Measurements from ENCODE around the gene NYAP2. TPM values are rescaled to one million over a fixed set of nuclear protein-coding genes. Genes with fewer than 3 reads are reported as not detected.

The NYAP2 gene
- 1 to 10 TPM in 6 of 8 experiments, under 1 TPM in 2; 0.13 to 9.2 (median 3.4) TPM for total RNA-seq

GRCh38 chr2:225399504-225399903, at the start of gene NYAP2:
Gene NYAP2, plus strand, starts transcription at chr2:225399710. Its CDS starts 9,171 bp downstream, at chr2:225408881.
- H3K4me1 ChIP-seq (replicated peaks in 1 of 2) = peaks cover 14 to 18% of the 10 kb centered on the region in 2 donors
- WGBS, 10 experiments = 0 to 67% (median 29%) methylated on average over 1 to 5 of the region's 5 CpGs; no CpG with 5 or more reads in 1 of the 10 experiments
- in situ Hi-C loops (cut with MboI; ENCODE audit: low pct_unique_long_range_greater_than_20kb in 2 of 9, low sequenced_read_pairs in 9 of 9, unreplicated experiment in 9 of 9) = no loop called here
- peak in 5 of 8 experiments; percentile 82 to 85 (median 84) for ATAC-seq (replicated peaks in 6 of 8)
- H3K27ac ChIP-seq = peak within 1 kb of the TSS; percentile 87 to 93
- H3K4me3 ChIP-seq = peak within 1 kb of the TSS; percentile 29 to 39 (median 35)

GRCh38 chr2:225353579-225354085, 45.9 kb upstream of the NYAP2 start:
- in situ Hi-C loops (cut with MboI; ENCODE audit: low pct_unique_long_range_greater_than_20kb in 2 of 9, low sequenced_read_pairs in 9 of 9, unreplicated experiment in 9 of 9) = no loop called here
- ATAC-seq (replicated peaks in 6 of 8) = no peak
- H3K27ac ChIP-seq = no peak overlapping the region
- H3K4me1 ChIP-seq (replicated peaks in 1 of 2) = peaks cover 4 to 30% of the 10 kb centered on the region in 2 donors
- WGBS, 10 experiments = 0 to 89% (median 67%) methylated on average over 1 of the region's 1 CpG; no CpG with 5 or more reads in 3 of the 10 experiments
- H3K4me3 ChIP-seq = no peak overlapping the region

- Histone ChIP-seq H3K27ac (no peak overlapping the region), H3K4me1 (replicated peaks in 1 of 2) (peaks cover 4 to 30% of the 10 kb centered on the region in 2 donors), H3K4me3 (no peak overlapping the region)
- ATAC-seq (replicated peaks in 6 of 8) = peak; percentile 87 to 97 (median 95)
- in situ Hi-C loops (cut with MboI; ENCODE audit: low pct_unique_long_range_greater_than_20kb in 2 of 9, low sequenced_read_pairs in 9 of 9, unreplicated experiment in 9 of 9) = no loop called here
- WGBS, 10 experiments = 0 to 20% (median 0%) methylated on average over 1 to 3 of the region's 3 CpGs; no CpG with 5 or more reads in 1 of the 10 experiments
Observed at GRCh38 chr2:225354281-225354774, 45.2 kb upstream of the NYAP2 start.

GRCh38 chr2:225355788-225356187, 43.7 kb upstream of the NYAP2 start:
- WGBS, 10 experiments = 6 to 83% (median 59%) methylated on average over 1 to 3 of the region's 3 CpGs; no CpG with 5 or more reads in 1 of the 10 experiments
- peak in 1 of 8 experiments; percentile 31 for ATAC-seq (replicated peaks in 6 of 8)
- in situ Hi-C loops (cut with MboI; ENCODE audit: low pct_unique_long_range_greater_than_20kb in 2 of 9, low sequenced_read_pairs in 9 of 9, unreplicated experiment in 9 of 9) = no loop called here
- no peak overlapping the region for H3K4me3 ChIP-seq
- no peak overlapping the region for H3K27ac ChIP-seq
- H3K4me1 ChIP-seq (replicated peaks in 1 of 2) = peaks cover 4 to 30% of the 10 kb centered on the region in 2 donors

- Histone ChIP-seq H3K4me1 (replicated peaks in 1 of 2) (no peaks in the 10 kb centered on the region), H3K27ac (no peak overlapping the region), H3K4me3 (no peak overlapping the region)
- in situ Hi-C loops (cut with MboI; ENCODE audit: low pct_unique_long_range_greater_than_20kb in 2 of 9, low sequenced_read_pairs in 9 of 9, unreplicated experiment in 9 of 9) = no loop called here
- ATAC-seq (replicated peaks in 6 of 8) = no peak
Observed at GRCh38 chr2:225366731-225367130, 32.8 kb upstream of the NYAP2 start.

DNA sequence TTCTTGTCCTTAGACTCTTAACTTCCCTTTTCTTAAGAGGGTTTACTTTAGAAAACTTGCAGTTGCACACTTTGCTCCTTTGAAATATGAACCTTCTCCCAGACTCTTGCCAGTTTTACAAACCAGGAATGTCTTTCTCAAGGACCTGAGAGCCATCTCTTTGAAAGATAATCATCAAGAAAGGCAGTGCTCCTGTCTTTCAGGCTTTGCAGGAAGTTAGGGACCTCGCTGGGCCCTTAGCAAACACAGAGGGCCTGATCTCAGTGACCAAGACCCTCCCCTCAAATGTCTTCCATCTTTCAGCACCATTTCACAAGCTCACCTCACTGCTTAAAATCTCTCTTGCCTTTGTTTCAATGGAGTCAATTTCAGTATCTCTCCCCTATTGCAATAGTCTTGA, 32.0 kb upstream of the NYAP2 start:
- Histone ChIP-seq H3K4me1 (replicated peaks in 1 of 2) (no peaks in the 10 kb centered on the region), H3K27ac (no peak overlapping the region), H3K4me3 (no peak overlapping the region)
- in situ Hi-C loops (cut with MboI; ENCODE audit: low pct_unique_long_range_greater_than_20kb in 2 of 9, low sequenced_read_pairs in 9 of 9, unreplicated experiment in 9 of 9) = no loop called here
- ATAC-seq (replicated peaks in 6 of 8) = no peak
- WGBS, 10 experiments = 0 to 100% (median 60%) methylated on average over 1 of the region's 1 CpG; no CpG with 5 or more reads in 4 of the 10 experiments

DNA sequence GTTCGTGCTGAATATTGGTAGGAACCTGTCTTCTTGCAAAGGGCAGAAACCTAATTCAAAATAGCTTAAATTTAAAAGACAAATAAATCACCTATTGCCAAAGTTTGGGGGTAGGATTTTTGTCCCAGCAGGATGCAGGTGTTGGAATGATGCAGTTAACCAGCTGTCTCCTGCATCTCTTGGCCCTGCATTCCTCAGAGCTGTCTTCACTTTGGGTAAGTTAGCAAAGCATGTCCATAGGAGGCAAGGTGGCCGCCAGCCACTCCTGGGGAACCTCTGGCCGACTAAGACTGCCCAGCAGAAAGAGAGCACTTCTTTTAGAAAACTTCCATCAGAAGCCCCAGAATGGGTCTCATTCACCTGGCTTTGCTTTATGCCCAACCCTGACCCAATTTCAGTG, 20.5 kb upstream of the NYAP2 start:
- no peak for ATAC-seq (replicated peaks in 6 of 8)
- Histone ChIP-seq H3K4me1 (replicated peaks in 1 of 2) (peaks cover 2 to 24% of the 10 kb centered on the region in 2 donors), H3K27ac (no peak overlapping the region), H3K4me3 (no peak overlapping the region)
- WGBS, 10 experiments = 0 to 100% (median 48%) methylated on average over 1 to 3 of the region's 3 CpGs; no CpG with 5 or more reads in 2 of the 10 experiments
- in situ Hi-C loops (cut with MboI; ENCODE audit: low pct_unique_long_range_greater_than_20kb in 2 of 9, low sequenced_read_pairs in 9 of 9, unreplicated experiment in 9 of 9) = no loop called here

- H3K4me1 ChIP-seq (replicated peaks in 1 of 2) = peaks cover 2 to 17% of the 10 kb centered on the region in 2 donors
- in situ Hi-C loops (cut with MboI; ENCODE audit: low pct_unique_long_range_greater_than_20kb in 2 of 9, low sequenced_read_pairs in 9 of 9, unreplicated experiment in 9 of 9) = no loop called here
- no peak overlapping the region for H3K27ac ChIP-seq
- WGBS, 10 experiments = 0 to 100% (median 86%) methylated on average over 1 to 6 of the region's 6 CpGs; no CpG with 5 or more reads in 1 of the 10 experiments
- no peak for ATAC-seq (replicated peaks in 6 of 8)
- H3K4me3 ChIP-seq = no peak overlapping the region
Observed at GRCh38 chr2:225379856-225380255, 19.7 kb upstream of the NYAP2 start.

DNA sequence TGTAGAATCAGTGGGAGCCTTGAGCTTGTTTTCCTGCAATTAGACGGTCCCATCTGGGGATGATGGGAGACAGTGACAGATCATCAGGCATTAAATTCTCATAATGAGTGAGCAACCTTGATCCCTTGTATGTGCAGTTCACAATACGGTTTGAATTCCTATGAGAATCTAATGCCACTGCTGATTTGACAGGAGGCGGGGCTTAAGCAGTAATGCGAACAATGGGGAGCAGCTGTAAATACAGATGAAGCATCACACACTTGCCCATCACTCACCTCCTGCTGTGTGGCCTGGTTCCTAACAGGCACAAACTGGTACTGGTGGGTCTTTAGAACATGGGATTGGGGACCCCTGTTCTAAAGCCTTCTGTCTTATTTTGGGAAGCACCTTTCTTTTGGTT, 17.9 kb upstream of the NYAP2 start:
- Histone ChIP-seq H3K4me1 (replicated peaks in 1 of 2) (peaks cover under 1 to 2% of the 10 kb centered on the region in 2 donors), H3K4me3 (no peak overlapping the region), H3K27ac (no peak overlapping the region)
- in situ Hi-C loops (cut with MboI; ENCODE audit: low pct_unique_long_range_greater_than_20kb in 2 of 9, low sequenced_read_pairs in 9 of 9, unreplicated experiment in 9 of 9) = no loop called here
- 0 to 80% (median 51%) methylated on average over 1 to 4 of the region's 4 CpGs; no CpG with 5 or more reads in 3 of the 10 experiments for WGBS, 10 experiments
- ATAC-seq (replicated peaks in 6 of 8) = peak in 5 of 8 experiments; percentile 40 to 88 (median 69)

GRCh38 chr2:225398372-225398771, 1.1 kb upstream of the NYAP2 start:
- Histone ChIP-seq H3K4me1 (replicated peaks in 1 of 2) (peaks cover 14 to 18% of the 10 kb centered on the region in 2 donors), H3K27ac (no peak overlapping the region), H3K4me3 (no peak overlapping the region)
- in situ Hi-C loops (cut with MboI; ENCODE audit: low pct_unique_long_range_greater_than_20kb in 2 of 9, low sequenced_read_pairs in 9 of 9, unreplicated experiment in 9 of 9) = no loop called here
- 0 to 89% (median 50%) methylated on average over 1 to 2 of the region's 2 CpGs for WGBS, 10 experiments
- no peak for ATAC-seq (replicated peaks in 6 of 8)

DNA sequence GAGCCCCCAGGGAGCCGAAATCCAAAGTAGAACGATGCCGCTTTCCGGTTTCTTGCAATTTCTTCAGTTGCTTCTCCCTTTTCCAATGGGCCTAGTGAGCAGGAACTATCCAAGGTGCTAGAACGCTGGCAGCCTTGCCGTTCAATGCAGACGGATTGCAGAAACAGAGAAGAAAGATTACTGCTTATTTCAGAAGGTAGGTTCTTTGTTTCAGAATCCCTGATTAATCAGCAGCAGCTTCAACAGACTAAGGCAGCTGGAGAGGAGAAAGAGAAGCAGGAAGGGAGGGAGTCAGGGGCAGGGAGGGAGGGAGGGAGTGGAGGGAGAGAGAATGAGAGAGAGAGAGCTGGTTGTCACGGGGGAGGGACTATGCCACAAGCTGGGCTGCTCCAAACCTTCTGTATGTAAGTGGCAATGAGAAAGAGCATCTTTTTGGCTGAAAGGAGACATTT, 576 bp downstream of the NYAP2 start:
- H3K4me3 ChIP-seq = peak overlapping the region; percentile 29 to 39 (median 35)
- 0 to 25% (median 0%) methylated on average over 2 to 6 of the region's 8 CpGs; no CpG with 5 or more reads in 4 of the 10 experiments for WGBS, 10 experiments
- H3K27ac ChIP-seq = peak overlapping the region; percentile 87 to 93
- in situ Hi-C loops (cut with MboI; ENCODE audit: low pct_unique_long_range_greater_than_20kb in 2 of 9, low sequenced_read_pairs in 9 of 9, unreplicated experiment in 9 of 9) = no loop called here
- peaks cover 17 to 20% of the 10 kb centered on the region in 2 donors for H3K4me1 ChIP-seq (replicated peaks in 1 of 2)
- ATAC-seq (replicated peaks in 6 of 8) = peak in 7 of 8 experiments; percentile 20 to 90 (median 85)

DNA sequence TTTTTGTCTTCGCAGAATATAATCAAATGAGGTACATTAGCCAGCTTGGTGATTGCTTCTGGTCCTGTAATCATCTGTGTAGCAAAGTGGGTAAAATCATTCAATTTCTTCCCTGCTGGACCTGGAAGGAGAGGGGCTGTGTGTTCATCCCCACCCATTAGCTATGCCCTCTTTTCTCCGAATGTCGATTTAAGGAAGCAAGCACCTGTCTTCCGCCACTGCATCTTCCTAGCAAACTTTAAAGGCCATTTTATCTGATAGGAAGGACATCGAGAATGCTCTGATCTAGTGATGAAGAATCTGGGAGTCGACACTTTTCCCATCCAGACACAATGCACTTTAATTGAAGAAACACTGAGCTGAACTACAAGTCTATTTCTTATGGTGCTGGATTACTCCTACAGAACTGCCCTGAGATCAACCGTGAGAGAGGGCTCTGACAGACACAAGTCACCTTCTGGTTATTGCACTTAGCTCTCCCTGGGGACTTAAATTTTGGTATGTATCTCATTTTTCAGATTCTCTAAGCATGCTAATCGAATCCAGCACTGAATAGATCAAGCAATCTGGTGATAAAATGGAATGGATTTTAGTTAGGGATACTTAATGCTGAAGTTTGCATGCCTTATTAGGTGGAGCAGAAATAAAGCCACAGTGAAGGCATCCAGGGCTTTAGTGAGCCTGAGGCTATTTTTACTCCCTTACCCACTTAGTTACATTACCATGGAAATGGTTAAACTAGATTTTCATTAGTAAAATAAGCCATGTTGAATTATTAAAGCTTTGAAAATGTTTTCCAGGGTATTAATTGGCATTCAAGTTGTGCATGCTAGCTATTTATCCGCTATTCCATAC, 1.3 kb downstream of the NYAP2 start:
- in situ Hi-C loops (cut with MboI; ENCODE audit: low pct_unique_long_range_greater_than_20kb in 2 of 9, low sequenced_read_pairs in 9 of 9, unreplicated experiment in 9 of 9) = no loop called here
- peak overlapping the region; percentile 87 to 93 for H3K27ac ChIP-seq
- H3K4me1 ChIP-seq (replicated peaks in 1 of 2) = peaks cover 20 to 24% of the 10 kb centered on the region in 2 donors
- WGBS, 10 experiments = 0 to 100% (median 66%) methylated on average over 1 to 9 of the region's 9 CpGs
- ATAC-seq (replicated peaks in 6 of 8) = peak in 5 of 8 experiments; percentile 30 to 41 (median 38)
- peak overlapping the region; percentile 29 to 39 (median 35) for H3K4me3 ChIP-seq

DNA sequence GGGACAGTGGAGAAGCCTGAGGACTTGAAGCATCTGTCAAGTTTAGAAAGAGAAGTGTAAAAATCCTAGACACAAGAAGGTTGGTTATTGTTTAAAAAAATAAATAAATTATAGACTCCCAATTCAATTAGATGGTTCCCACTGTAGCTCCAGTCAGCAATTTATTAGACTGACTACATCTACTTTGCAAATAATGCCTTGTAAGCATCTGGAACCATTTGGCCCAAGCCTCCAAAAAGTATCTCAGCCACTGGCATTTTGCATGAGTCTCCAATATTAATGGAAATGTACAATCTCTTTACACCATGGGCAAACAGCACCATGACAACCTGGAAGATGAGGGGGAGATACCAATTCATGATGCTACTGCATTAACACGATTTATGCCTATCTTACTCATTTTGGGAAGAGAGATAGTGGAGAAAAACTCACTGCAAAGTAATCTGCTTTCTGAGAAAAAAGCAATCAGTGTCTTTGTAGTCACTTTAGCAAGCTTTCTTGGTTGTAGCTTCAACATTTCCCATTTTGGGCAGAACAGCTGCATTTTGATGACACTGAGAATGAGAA, 2.8 kb downstream of the NYAP2 start:
- Histone ChIP-seq H3K4me1 (replicated peaks in 1 of 2) (peaks cover 20 to 39% of the 10 kb centered on the region in 2 donors), H3K27ac (peak overlapping the region in 1 of 2 donors; percentile 93), H3K4me3 (peak overlapping the region; percentile 12 to 39 (median 35))
- in situ Hi-C loops (cut with MboI; ENCODE audit: low pct_unique_long_range_greater_than_20kb in 2 of 9, low sequenced_read_pairs in 9 of 9, unreplicated experiment in 9 of 9) = no loop called here
- ATAC-seq (replicated peaks in 6 of 8) = no peak
- 0 to 60% (median 33%) methylated on average over 1 of the region's 1 CpG; no CpG with 5 or more reads in 6 of the 10 experiments for WGBS, 10 experiments
